ENCODE results near the gene TRANK1.
"Not testable (repeated sequence)": the region's sequence is repeated elsewhere in the genome, so short reads cannot be mapped to it uniquely, and the experiment has no call there.

TRANK1 gene

DNA sequence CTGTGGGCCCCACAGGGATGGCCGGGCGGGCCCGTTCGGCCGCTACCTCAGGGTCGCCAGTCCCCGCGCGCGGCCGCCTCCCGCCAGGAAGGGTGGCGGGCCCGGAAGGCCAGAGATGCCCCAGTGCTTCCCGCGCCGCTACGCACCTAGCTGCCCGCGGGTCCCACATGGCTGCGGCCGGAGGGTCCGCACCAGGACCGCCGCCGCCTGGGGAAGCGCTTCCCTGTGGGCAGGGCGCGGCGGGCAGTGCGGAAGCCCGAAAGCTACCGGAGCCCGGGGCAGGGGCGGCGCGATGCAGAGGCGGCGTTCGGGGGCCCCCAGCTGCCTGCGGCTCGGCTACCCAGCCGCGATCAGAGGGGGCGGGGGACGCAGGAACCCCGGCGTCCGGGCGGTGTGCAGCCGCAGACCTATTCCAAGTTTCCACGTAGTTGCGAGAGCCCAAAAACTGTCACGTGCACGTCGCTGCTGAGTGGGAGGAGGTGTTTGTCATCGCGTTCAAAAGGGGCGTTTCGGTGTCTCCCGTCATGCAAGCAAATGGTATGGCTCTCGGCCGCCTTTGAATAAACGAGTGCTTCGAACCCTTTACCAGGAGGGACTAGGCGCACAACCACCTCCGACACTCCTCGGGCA is at the start of gene TRANK1:
Gene TRANK1 (minus strand): TSS at position 414 of the 630 bp plus-strand sequence. CDS start 245 bp downstream, at position 169.
- peak; percentile 37 for DNase-seq (ENCODE audit: low spot score)

DNA sequence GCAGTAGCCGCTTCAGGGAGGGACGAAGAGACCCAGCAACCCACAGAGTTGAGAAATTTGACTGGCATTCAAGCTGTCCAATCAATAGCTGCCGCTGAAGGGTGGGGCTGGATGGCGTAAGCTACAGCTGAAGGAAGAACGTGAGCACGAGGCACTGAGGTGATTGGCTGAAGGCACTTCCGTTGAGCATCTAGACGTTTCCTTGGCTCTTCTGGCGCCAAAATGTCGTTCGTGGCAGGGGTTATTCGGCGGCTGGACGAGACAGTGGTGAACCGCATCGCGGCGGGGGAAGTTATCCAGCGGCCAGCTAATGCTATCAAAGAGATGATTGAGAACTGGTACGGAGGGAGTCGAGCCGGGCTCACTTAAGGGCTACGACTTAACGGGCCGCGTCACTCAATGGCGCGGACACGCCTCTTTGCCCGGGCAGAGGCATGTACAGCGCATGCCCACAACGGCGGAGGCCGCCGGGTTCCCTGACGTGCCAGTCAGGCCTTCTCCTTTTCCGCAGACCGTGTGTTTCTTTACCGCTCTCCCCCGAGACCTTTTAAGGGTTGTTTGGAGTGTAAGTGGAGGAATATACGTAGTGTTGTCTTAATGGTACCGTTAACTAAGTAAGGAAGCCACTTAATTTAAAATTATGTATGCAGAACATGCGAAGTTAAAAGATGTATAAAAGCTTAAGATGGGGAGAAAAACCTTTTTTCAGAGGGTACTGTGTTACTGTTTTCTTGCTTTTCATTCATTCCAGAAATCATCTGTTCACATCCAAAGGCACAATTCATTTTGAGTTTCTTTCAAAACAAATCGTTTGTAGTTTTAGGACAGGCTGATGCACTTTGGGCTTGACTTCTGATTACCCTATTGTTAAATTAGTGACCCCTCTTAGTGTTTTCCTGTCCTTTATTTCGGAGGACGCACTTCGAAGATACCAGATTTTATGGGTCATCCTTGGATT is 48.8 kb upstream of the TRANK1 start, which contains the start of gene MLH1:
Gene MLH1 (plus strand): TSS at position 193 of the 958 bp plus-strand sequence. CDS start 30 bp downstream, at position 223.
- DNase-seq (ENCODE audit: low spot score) = peak; percentile 100

DNA sequence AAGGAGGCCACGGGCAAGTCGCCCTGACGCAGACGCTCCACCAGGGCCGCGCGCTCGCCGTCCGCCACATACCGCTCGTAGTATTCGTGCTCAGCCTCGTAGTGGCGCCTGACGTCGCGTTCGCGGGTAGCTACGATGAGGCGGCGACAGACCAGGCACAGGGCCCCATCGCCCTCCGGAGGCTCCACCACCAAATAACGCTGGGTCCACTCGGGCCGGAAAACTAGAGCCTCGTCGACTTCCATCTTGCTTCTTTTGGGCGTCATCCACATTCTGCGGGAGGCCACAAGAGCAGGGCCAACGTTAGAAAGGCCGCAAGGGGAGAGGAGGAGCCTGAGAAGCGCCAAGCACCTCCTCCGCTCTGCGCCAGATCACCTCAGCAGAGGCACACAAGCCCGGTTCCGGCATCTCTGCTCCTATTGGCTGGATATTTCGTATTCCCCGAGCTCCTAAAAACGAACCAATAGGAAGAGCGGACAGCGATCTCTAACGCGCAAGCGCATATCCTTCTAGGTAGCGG is 48.0 kb upstream of the TRANK1 start, which contains the start of gene EPM2AIP1:
Gene EPM2AIP1 (minus strand): TSS at position 326 of the 520 bp plus-strand sequence. CDS start 54 bp downstream, at position 272.
- no peak for DNase-seq (ENCODE audit: low spot score)

DNA sequence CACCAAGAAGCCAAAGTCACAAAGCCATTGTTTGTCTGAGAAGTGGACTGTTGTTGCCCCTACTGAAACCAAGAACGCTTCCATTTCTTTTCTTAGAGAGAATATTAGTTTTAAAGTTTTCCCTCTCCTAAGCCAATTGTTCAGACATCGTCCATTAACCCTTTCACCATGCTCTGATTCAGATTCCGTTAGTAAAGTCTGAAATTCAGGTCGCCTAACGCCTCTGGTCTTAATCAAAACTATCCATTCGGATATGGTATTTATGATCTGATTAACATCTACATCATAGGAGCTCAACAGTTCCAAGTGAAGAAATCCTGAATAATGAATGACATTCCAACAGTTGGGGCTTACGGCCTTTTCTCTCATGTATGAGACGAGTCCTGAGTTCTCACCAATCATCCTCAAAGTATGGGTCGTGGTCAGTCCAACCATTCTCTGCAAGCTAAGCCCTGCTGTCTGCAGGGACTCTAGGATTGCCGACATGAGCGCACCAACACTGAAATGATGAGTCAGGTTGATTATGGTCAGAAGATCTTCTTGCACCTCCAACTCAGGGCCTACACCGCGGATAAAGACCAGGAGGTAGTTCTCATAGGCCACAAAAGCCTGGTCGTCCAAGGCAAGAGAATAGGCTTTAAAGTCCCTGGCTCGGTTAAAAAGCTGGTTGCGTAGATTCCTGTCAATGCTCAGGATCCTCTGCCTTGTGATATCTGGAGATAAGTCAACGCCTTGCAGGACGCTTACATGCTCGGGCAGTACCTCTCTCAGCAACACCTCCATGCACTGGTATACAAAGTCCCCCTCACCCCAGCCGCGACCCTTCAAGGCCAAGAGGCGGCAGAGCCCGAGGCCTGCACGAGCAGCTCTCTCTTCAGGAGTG is 47.3 kb upstream of the TRANK1 start:
- DNase-seq (ENCODE audit: low spot score) = peak; percentile 54

DNA sequence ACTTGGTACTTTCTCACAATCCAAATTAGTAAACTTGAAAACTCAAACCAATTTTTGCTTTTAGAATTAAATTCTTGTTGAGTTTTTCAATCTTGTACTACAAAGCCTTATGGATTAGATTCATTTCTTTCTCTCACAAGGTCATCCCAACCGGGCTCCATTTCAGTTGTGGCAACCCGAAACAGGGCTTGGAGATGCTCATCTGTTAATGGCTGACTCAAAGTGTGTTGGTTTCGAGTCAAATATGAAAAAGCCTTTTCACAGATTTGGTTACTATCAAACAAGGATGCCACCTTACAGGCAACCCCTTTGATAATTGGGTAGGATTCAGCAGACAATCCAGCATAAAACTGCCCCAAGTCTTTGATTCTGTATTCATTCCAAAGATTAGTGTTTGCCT is 46.3 kb upstream of the TRANK1 start:
- DNase-seq (ENCODE audit: low spot score) = no peak

DNA sequence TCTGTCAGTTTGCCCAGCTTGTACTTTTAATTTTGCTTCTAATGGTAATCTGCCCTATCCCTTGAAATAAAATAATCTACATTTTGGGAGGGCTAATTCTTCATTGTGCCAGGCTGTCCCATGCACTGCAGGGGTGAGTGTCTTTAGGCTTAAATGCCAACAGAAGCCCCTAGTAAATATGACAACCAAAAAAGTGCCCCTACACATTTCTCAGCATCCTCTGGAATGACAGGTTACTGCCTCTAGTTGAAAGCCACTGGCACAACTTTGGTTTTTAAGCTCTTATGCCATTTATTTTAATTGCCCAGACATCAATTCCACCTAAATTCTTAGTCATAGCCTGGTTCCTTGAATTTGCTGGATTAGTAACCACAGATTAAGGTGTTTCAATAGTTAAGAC is 44.7 kb upstream of the TRANK1 start:
- no peak for DNase-seq (ENCODE audit: low spot score)

DNA sequence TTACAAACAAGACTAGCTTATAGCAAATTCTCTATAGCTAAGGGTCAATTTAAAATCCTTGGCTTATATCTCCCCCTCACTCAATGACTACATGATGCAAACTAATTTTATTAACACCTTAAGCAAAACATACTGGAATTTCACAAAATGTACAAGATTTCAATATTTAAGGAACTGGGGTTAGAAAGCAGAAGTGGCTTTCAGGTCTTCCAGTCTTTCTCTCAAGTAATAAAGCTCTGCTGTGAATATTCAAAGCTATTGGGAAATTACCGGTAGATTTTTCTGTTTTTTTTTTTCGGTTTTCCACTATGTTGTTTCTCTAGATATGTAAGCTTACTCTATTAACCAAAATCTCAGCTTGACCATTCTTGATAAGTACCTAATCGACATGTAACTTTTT is 44.2 kb upstream of the TRANK1 start:
- DNase-seq (ENCODE audit: low spot score) = no peak

DNA sequence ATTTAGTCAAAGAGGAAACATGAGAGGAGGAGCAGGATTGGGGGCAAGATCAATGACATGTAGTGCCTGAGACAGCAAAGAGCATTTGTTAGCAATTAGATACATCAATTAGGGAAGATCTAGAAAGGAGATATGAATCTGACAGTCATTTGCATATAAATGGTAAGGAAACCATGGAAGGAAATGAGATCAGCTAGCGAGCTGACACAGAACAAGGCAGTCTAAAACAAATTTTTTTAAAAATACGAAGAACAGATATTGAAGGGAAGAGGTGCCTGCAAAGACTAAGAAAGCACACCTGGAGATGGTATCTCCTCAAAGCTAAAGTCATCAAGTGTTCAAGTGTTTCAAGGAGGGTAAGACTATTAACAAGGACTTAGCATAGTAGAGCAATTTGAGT is 43.5 kb upstream of the TRANK1 start:
- DNase-seq (ENCODE audit: low spot score) = no peak

DNA sequence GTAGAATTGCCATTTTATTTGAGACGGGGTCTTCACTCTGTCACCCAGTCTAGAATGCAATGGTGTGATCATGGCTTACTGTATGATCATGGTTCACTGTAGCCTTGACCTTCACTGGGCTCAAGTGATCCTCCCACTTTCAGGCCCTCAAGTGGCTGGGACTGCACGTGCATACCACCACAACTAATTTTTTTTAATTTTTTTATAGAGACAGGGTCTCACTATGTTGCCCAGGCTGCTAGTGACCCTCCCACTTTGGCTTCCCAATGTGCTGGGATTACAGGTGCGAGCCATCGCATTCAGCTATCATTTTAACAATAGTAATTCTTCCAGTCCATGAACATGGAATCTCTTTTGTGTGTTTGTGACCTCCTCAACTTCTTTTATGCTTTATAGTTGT is 36.2 kb upstream of the TRANK1 start:
- DNase-seq (ENCODE audit: low spot score) = no peak

DNA sequence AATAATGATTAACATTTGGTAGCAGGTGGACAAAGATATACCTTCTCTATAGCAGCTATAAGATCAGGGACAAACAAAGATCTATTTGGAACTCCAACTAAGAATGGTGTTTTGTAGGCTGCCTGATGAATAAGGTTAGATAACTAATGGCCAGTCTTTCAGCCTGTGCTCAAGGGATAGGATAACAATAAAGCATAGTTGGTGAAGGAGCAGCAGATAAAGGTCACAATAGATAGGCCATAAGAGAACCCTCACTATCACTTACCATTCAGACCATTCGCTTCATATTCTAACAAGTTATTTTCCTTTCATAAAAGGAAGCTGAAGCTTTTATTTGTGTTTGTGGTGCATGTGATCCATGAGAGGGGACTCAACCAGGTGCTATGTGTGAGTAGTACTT is 28.3 kb upstream of the TRANK1 start:
- DNase-seq (ENCODE audit: low spot score) = no peak

DNA sequence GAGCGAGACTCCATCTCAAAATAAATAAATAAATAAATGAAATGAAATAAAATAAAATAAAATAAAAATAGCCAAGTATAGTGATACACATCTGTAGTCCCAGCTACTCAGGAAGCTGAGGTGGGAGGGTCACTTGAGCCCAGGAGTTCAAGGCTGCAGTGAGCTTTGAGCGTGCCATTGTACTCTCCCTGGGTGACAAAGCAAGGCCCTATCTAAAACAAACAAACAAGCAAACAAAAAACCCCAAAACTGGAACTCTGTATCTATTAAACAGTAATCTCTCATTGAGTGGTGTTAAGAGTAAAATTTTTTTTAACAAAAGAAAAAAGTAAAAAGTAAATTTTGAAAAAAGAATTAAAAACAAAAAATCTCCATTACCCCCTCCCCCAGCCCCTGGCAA is 27.3 kb upstream of the TRANK1 start:
- DNase-seq (ENCODE audit: low spot score) = no peak

DNA sequence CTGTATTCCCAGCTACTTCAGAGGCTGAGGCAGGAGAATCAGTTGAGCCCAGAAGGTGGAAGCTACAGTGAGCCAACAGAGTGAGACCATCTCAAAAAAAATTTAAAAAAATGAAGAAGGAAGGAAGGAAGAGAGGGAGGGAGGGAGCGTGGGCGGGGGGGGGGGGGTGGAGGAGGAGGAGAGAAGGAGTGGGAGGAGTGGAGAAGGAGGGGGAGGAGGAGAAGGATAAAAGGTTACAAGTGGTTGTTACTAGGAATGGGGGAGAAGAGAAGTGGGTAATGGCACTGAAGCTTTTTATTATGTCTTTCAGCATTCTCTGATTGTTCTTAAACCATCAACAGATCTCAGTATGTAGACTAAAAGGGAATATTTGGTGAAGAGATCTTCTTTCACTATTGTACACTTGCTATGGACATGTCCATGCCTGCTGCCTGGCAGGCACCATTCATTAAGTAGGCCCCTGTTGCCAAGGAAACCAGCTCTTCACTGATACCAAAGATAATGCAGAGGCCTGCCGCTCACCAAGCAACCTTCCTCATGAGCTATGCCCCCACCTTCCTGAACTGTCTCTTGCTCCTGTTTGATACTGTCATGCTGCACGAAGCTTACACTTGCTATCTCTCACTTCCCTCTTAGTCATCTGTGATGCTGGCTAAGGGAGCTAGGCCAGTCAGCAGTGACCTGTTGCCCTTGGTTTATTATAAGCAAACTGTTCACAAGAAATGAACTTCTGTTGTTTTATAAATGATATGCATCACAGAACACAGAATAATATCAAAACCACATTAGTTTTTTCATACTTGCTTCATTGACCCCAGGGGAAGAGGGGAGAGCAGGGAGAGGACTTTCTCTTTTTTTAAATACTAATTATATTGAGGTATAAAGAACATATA is 24.9 kb upstream of the TRANK1 start:
- DNase-seq (ENCODE audit: low spot score) = peak; percentile 46

DNA sequence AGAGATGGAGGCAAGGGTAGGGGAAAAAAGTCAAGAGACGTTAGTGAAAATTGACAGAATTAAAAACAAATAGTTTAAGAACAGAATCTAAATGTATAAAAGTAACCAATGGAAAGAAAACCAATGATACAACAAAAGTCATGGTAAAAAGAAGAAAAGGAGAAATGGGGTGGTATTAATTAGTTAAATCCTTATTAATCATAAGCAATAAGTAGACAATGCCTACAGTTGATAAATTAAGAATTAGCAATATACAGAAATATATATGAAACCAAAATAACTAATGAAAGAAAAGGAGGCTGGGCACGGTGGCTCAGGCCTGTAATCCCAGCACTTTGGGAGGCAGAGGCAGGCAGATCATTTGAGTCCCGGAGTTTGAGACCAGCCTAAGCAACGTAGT is 24.2 kb upstream of the TRANK1 start:
- DNase-seq (ENCODE audit: low spot score) = no peak

DNA sequence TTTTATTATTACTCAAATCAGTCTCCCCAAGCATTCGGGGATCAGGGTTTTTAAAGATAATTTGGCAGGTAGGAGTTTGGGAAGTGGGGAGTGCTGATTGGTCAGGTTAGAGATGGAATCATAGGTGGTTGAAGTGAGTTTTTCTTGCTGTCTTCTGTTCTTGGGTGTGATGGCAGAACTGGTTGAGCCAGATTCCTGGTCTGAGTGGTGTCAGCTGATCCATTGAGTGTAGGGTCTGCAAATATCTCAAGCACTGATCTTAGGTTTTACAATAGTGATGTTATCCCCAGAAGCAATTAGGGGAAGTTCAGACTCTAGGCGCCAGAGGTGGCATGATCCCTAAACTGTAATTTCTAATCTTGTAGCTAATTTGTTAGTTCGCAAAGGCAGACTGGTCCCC is 20.6 kb upstream of the TRANK1 start:
- DNase-seq (ENCODE audit: low spot score) = no peak

DNA sequence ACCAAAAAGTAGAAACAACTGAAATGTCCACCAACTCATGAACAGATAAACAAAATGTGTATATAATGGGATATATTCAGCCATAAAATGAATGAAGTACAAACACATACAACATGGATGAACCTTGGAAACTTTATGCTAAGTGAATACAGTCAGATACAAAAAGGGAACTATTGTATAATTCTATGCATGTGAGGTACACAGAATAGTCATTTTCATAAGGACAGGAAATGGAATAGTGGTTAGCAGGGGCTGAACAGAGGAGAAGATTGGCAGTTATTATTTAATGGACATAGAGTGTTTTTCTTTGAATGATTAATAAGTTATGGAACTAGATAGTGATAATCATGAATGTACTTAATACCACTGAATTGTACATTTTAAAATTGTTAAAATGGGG is 20.0 kb upstream of the TRANK1 start:
- no peak for DNase-seq (ENCODE audit: low spot score)

DNA sequence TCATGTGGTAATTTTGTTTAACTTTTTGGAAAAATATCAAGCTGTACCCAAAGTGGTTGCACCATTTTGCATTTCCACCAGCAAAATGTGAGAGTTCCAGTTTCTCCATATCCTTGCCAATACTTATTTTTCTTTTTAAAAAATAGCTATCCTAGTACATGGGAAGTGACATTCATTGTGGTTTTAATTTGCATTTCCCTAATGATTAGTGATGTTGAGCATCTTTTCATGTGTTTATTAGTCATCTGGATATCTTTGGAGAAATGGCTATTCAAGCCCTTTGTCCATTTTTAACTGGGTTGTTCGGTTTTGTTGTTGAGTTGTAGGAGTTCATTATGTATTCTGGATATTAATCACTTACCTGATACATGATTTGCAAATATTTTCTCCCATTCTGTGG is 19.5 kb upstream of the TRANK1 start:
- no peak for DNase-seq (ENCODE audit: low spot score)

DNA sequence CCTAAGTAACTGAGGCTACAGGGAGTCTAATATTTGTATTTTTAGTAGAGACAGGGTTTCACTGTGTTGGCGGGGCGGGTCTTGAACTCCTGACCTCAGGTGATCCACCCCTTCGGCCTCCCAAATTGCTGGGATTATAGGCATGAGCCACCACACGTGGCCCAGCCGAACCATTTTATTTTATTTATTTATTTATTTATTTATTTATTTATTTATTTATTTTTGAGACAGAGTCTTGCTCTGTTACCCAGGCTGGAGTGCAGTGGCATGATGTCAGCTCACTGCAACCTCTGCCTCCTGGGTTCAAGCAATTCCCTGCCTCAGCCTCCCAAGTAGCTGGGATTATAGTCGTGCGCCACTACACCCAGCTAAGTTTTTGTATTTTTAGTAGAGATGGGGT is 18.2 kb upstream of the TRANK1 start:
- DNase-seq (ENCODE audit: low spot score) = not testable (repeated sequence)

DNA sequence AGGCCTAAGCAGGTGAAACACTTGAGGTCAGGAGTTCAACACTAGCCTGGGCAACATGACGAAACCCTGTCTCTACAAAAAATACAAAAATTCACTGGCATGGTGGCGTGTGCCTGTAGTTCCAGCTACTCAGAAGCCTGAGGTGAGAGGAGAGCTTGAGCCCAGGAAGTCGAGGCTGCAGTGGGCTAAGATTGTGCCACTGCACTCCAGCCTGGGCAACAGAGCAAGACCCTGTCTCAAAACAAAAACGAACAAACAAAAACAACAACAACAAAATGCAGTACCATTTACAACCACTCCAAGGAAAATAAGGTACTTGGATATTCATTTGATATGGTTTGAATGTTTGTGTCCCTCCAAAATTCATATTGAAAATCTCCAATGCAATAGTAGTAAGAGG is 15.6 kb upstream of the TRANK1 start:
- no peak for DNase-seq (ENCODE audit: low spot score)

DNA sequence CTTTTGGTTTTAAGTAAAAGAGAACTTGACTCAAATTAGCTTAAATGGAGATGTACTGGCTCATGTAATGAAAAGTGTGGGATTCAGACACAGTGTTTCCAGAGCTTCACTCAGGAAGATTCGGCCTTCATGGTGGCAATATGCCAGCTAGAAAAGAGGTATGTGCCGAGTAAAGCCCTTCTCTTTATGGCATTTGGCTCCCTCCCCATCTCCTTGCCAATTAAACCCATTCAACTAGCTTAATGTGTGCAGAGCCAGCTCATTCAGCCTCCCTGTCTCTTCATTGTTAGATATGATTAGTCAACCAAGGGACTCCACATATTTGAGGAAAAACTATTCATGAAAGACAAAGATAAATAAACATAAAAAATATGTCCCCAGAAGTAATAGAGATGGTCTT is 15.0 kb upstream of the TRANK1 start:
- DNase-seq (ENCODE audit: low spot score) = no peak

DNA sequence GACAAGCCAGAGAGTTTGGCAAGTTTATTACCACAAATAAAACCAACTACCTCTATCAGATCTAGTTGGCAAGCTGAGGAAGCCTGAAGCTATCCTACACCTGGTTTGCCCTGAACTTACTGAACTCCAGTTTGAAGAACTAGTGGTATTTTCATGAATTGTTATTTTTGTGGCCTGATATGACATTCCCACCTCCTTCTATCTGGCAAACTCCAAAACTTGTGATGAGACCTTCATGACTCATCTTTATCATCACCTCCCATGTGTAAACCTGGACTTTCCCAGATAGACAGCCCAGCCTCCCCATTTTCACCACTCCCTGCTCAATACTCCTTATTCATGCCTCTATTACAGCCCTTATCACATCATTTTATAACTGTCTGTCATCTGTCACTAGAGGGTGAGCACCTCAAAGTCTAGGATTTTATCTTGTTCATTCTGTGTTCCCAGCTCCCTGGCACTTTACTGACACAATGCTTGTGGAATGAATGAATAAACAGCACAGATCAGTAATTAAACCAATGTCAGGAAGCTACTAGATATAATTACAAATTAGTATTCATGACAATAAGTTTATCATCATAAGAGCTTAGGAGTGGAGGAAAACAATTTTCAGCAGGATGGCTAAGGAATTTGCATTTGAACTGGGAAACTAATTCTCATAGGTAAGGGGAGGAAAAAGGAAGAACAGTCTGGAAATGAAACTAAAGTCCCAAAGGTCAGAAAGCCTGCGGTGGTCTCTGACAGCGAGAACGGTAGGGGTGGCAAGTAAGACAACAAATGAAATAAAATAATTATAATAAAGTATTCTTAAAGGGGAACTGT is 13.2 kb upstream of the TRANK1 start:
- no peak for DNase-seq (ENCODE audit: low spot score)

All from pons (tissue), 1 donor.